NCI-H510A treated with DMSO at 0.1 percent for 48 hours (cell line): ENCODE results near the gene REG4.
"Not testable (repeated sequence)": the region's sequence is repeated elsewhere in the genome, so short reads cannot be mapped to it uniquely, and the experiment has no call there.

ENCODE experiments used
- DNase-seq: peaks from one replicate; lab custom pipeline; 2025; lab: John Stamatoyannopoulos, UW

REG4 gene

DNA sequence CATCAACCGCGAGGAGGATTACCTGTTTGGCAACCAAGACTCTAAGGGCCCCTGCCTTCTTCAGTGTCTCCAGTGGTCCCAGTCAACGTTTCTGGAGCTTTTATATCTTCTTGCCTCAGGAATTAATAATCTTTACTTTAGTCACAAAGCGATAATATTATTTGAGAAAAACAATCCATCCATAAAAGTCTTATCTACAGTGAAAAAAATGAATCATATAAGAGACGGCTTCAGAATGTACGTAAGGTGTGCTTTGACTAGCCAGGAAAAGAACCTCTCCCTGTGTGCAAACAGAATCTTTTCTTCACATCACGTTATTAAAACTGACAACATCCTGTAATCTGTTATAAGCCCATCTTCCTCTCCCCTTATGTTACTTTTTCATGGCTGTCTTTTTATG is at the start of gene REG4:
Gene REG4, minus strand, starts transcription at position 74 of the 400 bp plus-strand sequence. CDS start 2,691 bp downstream, outside the sequence.
- DNase-seq: no peak

DNA sequence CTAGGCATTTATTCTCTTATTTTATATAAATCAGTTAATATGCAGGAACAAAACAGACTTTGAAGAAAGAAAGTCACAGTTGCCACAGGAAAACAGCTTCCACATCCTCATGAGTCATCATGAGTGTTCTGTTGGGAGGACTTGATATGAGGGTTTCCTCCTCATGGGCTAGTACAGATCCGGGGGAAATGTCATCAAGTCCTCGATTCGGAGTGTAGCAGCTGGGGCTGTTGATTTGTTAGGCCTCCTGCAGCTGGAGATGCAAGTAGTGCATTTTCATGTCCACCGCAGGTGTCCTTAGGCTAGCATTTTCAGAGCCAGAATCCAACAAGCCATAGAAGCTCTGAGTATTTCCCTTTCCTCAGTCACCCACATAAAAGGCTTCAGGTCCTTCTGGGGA is 48.4 kb upstream of the REG4 start:
- DNase-seq: no peak

GRCh38 chr1:119858556-119859214 is 47.4 kb upstream of the REG4 start:
- DNase-seq: not testable (repeated sequence)

GRCh38 chr1:119858126-119858525 is 46.9 kb upstream of the REG4 start:
- DNase-seq: no peak

DNA sequence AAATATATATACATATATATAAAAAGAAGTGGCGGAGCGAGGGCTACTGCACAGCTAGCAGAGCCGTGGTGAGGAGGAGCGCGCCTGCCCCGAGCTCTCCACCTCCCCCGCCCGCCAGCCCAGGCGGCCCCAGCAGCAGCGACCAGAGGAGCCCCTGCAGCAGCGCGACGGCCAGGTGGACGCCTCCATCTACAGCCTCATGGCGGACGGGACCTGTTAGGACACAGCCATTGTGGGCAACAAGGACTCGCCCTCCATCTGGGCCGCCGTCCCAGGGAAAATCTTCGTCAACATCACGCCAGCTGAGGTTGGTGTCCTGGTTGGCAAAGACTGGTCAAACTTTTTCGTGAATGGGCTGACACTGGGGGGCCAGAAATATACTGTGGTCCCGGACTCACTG is 41.9 kb upstream of the REG4 start:
- no peak for DNase-seq

DNA sequence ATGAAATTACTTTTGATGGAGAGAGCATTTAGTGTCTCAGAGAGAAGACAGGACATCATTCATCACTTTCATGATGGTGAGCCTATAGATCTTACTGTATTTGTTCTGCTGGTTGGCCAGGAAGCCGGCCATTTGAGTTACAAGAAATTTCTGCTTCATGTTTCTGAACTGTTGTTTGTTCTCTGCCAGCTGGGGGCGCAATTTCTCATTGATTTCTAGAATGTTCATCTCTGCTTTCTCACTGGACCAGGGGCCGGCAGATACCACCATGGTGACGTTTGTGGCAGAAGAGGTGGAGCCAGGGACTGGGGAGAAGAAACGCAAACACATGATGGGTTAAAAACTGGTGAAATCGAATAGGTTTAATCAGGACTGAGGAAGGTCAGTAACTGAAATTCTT is 32.9 kb upstream of the REG4 start:
- DNase-seq: not testable (repeated sequence)

- no peak for DNase-seq
Measured at GRCh38 chr1:119841306-119841705, 30.0 kb upstream of the REG4 start.

DNA sequence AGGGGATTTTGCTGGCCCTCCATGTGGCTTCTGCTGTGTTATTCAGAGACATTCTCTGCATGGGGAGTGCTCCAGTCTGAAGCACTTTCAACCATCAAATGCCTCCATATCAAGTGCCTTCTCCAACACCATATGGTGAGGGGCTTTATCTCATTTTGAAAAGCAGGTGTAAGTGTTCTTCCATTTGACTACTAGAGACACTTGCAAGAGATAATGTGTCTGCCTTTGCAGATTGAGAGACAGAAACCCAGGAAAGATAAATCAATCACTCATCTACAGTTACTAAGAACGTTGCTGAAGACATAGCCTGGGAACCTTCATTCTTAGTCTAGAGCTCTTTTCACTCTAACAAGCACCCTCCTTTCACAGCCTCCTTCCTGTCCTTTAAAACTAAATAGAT is 29.5 kb upstream of the REG4 start:
- no peak for DNase-seq

DNA sequence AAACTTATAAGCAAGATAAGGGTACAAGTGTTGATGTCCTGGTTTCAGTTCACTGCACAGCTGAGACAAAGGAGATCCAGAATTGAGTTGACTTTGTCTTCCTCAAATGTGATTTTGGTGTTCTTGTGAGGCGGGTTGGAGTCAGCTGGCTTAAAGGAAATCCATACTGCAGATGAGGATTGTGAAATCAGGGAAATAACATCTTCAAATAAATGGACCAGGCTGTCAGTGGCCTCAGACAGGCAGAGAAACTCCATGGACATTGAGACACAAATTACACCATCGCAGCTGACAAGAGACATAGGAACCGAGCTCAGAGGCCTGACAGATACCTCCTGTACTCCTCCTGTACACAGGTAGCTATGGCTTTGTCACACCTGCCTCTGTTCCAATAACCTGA is 27.0 kb upstream of the REG4 start:
- no peak for DNase-seq

DNA sequence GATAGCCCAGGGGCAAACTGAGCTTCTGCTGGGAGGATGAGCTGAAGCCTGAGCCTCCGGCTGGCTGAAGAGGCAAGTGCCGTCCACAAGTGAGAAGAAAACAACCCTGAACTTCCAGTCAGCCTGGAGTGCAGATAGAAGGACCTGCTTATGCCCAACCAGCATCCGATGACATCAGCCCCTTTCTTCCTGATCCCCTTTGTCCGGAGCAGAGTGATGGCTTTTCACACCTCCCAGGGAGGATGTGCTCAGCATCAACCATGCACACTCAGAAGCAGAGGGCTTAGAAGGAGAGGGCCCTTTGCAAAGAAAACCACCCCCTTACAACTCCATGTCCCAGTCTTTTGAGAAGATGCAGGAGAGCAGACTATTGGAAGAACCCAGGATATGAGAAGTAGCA is 23.7 kb upstream of the REG4 start:
- DNase-seq: no peak

DNA sequence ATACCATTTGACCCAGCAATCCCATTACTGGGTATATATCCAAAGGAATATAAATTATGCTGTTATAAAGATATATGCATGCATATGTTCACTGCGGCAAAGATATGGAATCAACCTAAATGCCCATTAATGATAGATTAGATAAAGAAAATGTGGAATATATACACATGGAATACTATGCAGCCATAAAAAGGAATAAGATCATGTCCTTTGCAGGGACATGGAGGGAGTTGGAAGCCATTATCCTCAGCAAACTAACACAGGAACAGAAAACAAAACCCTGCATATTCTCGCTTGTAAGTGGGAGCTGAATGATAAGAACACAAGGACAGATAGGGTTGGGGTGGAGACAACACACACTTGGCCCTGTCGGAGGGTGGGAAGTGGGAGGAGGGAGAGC is 19.8 kb upstream of the REG4 start:
- DNase-seq: no peak

DNA sequence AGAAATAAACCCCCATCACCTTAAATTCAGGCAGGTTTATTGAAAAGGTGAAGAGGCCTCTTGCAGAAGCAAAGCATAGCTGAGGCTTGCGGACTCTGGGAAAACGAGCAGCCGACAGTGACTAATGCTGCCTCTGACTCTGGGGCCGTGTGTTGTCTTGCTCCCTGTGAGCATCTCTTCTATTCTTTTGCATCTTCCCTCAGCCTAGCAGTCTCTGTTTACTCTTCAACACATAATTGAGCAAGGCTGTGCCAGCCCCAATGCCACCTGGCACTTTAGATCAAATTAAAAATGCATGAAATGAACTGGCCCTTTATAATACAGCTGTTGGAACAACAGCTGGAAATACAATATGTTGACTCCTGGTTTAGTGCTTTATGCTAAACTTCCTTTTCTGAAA is 18.4 kb upstream of the REG4 start:
- DNase-seq: peak; percentile 80

DNA sequence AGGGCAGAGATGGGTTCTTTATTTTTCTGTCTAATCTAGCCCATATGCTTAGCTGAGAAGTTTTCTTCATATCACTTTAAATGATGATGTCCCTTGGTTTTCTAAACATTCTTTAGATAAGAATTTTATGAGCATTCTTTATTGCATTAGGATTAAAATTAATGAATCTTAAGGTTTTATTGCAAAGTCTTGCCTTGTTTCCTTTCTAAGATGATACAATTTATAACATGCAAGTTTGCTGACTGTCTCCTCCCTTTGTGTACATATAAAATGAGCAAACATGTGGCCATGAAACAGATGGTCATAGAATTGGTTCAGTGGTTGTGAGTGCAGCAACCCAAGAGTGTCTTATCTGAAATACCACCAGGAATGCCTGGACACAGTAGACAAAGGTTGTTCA is 17.7 kb upstream of the REG4 start:
- not testable (repeated sequence) for DNase-seq

DNA sequence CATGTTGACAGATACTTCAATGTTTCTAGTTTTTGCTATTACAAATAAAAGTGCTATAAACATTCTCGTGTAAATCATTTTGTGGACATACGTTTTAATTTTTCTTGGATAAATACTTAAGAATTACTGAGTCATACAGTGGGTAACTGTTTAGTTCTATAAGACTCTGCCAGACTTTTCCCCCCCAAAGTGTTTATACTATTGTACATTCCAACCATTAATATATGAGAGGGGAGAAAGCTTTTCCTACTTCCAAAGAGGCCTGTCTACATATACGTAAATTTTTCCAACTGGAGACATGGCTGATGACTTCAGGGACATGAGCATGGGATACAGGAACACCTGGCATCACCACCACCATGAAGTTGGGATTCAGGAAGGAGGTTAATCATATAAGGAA is 17.0 kb upstream of the REG4 start:
- no peak for DNase-seq

DNA sequence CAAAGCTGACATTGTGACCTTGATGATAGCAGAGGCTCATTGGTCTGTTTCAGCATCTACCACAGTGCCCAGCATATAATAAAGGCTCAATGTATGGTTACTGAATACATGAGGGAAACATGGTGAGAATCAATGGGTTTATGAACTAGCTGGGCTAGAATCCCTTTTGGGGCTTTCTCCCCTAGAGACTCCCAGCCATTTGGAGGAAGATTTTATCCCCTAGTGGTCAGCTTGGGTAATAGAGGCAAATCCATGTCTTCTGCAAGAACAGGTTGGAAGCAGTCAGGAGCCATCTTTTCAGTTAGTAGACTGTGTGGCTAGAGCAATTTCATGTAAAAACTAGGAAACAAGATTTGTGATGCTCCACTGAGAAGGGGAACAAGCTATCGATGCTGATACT is 15.8 kb upstream of the REG4 start:
- DNase-seq: no peak

DNA sequence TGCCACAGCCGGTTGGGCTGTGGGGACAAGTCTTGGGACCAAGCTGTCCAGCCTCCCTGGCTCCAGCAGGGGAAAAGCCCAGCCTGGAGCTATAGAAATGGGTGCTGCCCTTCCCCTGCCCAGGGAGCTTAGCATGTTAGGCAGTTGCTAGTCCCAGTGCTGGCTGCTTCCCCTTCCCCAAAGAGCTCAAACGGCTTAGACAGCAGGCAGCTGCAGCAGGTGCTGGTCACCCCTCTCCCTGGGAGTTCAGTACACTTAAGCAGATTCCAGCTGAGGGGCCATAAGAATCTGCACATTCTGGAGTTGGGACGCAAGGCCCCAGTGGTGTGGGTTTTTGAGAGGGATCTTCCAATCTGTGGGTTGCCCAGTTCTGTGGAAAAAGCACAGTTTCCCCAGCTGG is 11.1 kb upstream of the REG4 start:
- no peak for DNase-seq

- no peak for DNase-seq
Measured at GRCh38 chr1:119818181-119818580, 6.9 kb upstream of the REG4 start.

GRCh38 chr1:119816407-119816806 is 5.1 kb upstream of the REG4 start:
- no peak for DNase-seq

- no peak for DNase-seq
Measured at GRCh38 chr1:119815928-119816327, 4.7 kb upstream of the REG4 start.

GRCh38 chr1:119815361-119815760 is 4.1 kb upstream of the REG4 start:
- DNase-seq: no peak

DNA sequence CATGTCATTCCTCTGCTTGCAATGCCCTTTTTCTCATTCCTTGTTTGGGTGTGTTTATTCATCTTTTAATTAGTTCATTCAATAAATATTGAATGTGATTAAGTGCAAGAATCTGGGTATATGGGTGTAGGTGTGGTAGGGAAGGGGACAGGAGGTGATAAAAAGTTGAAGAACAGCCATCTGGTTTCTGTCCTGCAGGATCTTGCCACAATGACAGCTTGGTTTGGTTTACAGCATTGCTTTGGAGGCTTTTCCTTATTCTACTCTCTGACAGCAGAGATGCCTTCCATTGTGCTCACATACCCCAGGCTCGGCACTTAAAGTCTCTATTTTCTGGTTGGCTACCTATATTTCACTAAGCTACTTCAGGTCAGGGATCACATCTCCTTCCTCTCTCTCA is 3.0 kb upstream of the REG4 start:
- DNase-seq: no peak

- no peak for DNase-seq
Measured at GRCh38 chr1:119811985-119812557, 811 bp upstream of the REG4 start.

GRCh38 chr1:119808972-119809550 is 2.2 kb downstream of the REG4 start:
- DNase-seq: peak; percentile 88

- DNase-seq: no peak
Measured at GRCh38 chr1:119808491-119808890, 2.8 kb downstream of the REG4 start.
